GM18858 (cell line): Measurements from ENCODE around the gene C1orf74.
"Not testable (repeated sequence)": the region's sequence is repeated elsewhere in the genome, so short reads cannot be mapped to it uniquely, and the experiment has no call there.

ENCODE experiments used
- ATAC-seq: cut with Tn5 transposase; IDR thresholded peaks from one replicate; pipeline ENCODE4 v1.9.1; 2021; ENCODE audit not compliant: unreplicated experiment

Gene C1orf74

DNA sequence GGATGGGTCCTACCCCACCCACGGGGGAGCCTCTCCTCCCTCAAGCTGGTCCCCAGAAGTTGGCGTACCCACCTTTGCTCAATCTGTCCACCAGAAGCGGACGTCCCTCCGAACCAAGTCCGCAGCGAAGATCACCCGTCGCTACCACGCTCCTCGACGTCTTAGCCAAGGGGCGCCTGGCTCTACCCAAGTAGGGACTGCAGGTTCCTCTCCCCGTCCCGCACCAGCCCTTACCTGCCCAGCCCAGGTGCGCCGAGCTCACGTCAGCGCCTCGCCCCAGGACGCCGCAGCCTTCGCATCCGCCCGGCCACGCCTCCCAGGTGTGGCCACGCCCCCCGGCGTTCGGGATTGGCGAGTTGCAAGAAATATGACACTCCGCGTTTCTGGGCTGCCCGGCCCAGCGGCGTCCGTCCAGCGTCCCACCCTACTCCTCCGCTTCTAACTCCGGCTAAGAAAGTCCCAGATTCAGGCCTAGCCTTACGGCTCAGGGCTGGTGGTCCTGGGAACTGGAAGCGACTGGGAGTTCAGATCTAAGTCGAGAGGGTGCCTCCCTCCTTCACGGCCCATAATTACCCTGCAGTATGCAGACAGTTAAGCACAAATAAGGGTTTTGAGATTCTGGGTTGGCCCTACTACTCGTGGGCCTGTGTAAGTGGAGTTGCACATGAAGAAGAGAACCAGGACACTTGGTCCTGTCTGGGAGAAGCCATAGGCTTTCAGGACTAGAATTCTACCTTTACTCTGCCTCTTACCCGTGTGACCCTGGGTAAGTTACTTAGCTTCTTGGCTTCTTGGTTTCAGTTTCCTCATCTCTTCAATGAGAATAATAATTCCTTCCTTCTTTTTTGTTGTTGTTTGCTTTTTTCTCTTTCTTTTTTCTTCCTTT, 21.8 kb upstream of the C1orf74 start, which contains the start of gene IRF6:
Gene IRF6, minus strand, starts transcription at position 268 of the 886 bp plus-strand sequence. CDS start 4,729 bp downstream, outside the sequence.
- peak; percentile 80 for ATAC-seq

DNA sequence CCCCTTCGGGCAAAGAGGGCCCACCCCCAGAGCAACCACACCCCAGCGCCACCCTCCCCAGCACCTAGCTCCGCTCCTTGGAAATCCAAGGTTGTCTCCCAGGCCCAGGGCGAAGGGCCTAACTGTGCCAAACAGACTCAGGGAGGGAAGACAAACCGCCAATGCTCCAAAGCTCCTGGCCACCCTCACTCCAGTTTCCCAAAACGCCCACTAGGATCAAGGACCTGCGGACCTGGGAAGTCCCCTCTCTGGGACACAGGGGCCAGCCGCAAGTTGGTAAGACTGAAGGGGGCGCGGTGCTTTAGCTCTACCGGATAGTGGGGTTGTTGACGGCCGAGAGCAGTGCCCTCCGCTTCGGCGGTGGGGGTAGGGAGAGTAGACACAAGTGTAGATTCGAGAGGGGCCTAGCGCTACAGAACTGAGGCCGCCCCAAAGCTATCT, 21.0 kb upstream of the C1orf74 start:
- no peak for ATAC-seq

DNA sequence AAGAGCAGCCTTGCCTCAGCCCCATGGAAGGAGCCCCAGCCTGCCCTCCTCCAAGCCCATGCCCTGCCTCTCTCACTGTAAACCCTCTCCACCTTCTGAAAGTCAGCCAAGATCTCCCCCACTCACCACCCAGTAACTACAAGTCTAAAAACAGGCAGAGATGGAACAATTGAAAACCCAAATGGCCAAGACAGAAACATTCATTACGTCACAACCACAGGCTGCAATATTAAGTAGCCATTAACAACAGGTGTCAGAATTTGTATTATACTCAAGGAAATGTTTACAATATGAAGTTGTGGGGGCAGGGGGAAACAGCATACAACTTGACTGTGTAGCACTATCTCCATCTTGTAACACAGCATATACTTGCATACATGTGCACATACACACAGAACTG, 19.2 kb upstream of the C1orf74 start:
- no peak for ATAC-seq

DNA sequence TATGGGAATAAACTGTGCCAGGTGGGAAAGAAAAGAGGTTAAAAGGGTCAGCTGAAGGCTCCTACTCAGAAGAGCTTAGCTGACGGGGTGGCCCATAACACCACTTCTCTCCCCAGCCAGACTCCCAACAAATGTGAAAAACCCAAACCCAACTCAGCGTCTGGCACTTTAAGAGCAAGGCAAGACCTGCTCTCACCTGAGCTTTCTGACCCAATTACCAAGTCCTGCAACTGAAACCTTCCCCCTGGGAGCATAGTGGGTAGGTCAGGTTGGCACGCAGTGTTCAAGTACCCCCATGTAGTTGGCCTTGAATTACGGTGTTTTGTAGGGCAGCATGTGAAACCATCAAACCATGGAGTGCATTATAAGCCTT, 18.4 kb upstream of the C1orf74 start:
- ATAC-seq = no peak

DNA sequence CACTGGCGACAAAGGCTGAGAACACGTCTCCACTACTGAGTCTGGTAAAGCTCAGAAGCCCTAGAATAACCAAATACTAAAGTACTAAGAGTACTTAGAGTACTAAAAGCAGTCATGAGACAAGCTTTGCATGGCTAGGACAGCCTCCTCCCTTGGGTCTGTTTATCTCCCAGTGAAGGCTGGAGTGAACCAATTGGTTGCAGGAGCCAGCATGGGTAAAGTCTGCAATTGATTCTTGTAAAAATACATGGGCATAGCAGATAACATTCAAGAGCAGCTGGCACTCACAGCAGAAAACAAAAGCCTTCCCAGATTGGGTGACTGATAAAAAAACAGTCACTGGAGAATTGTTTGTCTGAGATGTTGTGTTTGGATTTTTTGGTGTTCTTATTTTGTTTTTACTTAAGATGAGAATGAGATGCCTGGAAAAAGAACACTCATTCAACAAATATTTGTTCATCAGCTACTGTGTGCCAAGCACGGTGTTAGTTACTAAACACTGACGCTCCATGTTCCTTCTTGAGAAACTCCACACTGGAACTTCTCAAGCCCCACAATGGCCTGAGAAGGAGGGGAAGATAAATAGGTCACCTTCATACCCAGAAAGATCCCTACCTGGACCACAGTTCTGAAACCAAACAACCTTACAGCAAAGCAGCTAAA, 17.9 kb upstream of the C1orf74 start:
- ATAC-seq = no peak

DNA sequence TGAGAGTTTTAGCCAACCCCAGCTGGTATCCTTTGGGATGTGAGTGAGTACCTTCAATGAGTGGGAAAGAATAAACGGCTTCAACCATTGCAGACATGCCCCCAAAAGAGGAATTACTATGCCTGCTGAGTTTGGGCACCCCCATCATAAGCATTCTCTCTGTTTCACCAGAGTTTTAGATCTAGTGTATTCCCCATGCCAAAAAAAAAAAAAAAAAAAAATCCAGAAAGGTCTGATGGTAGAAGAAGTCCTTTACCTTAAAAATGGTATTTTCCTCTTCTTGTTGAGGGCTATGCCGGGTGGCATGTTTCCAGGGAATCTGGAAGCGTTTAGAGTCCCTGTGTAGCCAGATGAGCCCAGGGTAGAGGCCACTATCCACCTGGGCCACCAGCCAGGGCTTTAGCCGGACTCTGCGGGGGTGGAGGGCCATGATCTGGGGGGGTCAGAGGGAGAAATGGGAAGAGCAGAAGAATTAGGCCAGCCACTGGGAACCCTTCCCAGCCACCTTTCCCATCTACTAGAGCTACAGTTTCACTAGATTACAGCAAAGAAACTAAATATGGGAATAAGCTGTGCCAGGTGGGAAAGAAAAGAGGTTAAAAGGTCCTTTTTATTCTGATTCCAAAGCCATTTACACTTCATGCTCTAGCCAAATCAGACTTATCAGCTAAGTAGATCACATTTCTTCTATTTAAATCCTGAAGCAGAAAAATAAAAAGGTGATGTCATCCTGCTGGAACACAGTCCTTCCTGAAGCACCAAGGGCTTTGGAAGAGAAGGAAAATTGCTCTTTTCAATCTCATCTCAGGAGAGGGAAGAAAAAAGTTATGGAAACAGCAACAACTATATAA, 16.9 kb upstream of the C1orf74 start:
- ATAC-seq = no peak

DNA sequence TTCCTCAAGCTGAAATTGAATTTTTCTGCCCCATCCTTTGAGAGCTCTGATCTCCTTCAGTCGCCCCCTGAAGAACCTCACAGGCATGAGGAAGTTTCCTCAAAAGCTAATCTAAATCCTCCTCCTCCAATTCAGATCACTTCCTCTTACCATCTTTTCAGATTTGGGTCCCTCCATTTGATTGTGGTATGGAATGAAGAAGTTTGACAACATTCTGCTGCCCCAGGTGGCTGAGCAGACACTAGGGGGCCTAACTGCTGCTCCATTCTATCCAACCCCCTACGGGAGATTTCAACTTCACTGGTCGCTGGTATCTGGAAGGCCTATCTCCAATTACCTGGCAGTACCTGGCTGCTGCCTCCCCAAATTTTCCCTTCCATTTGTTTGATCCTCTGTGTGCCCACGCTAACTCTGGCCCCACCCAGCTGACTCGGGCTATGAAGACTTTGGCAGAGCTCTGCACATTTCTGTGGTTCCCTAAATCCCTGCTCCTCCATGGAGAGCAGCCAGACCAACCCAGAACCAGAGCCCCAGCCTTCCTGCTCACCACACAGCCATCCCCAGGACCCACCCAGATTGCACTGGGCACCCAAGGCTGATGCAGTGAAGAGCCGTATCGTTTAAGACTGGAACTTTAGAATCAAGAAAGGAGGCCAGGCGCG, 13.8 kb upstream of the C1orf74 start:
- no peak for ATAC-seq

DNA sequence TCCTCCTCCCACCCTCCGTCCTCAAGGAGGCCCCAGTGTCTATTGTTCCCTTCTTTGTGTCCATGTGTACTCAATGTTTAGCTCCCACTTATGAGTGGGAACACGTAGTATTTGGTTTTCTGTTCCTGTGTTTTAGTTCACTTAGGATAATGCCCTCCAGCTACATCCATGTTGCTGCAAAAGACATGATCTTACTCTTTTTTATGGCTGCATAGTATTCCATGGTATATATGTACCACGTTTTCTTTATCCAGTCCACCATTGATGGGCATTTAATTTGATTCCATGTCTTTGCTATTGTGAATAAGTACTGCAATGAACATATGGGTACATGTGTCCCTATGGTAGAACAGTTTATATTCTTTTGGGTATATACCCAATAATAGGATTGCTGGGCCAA, 9.4 kb upstream of the C1orf74 start:
- ATAC-seq = not testable (repeated sequence)

DNA sequence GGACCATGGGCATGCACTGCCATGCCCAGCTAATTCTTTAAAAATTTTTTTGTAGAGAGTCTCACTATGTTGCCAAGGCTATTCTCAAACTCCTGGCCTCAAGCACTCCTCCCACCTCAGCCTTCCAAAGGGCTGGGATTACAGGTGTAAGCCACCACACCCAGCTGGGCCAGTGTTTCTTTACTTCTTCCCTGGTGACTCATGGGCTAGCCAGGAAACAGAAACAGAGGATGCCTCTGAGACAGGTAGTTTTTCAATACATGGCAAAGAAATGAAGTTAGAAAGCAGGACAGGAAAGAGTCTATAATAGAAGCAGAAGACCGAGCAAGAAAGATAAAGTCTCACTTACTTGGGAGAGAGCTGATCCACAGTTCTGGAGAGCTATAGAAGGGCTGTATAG, 7.6 kb upstream of the C1orf74 start:
- ATAC-seq = no peak

DNA sequence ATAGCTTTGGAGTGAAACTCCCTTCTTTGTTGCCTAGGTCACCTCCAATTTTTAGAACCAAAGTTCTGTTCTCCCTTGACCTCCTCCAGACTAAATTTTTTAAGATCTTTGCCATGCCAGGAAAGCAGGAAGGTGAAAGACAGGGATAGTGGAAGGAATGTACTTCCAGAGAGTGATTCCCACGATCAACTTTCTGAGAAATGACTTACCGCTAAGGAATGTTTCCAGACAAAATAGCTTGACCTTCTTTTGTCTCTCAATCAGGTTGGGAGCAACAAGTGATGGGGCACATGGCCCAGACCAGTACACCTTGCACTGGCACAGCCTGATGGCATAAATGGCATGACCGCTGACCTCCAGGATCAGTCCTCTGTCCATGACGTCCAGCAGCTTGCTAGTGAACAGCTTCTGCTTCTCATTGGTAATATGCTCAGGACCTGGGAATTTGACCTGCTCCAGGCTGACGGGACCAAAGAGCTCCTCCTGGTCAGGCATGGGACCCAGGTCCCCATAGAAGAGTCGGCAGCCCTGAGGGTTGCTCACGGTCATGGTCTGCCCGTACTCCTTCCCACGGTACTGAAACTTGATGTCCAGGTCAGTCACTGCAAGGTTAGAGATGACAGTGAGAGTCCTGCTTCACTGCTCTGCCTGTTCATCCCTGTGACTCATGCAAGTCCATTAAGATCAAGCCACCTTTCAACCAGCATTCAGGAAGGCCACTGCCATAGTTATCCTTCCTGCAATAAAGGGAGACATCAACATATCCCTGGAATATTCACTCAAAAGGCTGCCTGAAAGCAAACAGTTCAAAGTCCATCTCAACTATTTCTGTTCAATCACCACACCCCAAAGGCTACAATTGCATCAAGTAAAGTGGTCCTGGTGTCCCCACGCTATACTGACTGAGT, 6.2 kb upstream of the C1orf74 start:
- ATAC-seq = no peak

DNA sequence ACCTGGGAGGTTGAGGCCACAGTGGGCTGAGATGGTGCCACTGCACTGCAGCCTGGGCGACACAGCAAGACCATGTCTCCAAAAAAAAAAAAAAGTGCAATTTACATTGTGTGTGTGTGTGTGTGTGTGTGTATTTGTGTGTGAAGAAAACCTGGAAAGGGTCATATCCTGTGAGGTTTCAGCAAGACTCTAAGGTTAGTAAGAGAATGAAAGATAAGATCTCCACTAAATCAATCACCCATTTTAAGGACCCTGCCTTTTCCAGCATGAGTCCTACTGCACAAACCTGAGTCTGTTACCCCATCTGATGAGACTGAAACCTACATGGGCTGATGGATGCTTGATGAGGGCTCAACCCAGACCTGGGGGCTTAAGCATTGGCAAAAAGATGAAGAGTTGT, 4.9 kb upstream of the C1orf74 start:
- no peak for ATAC-seq

DNA sequence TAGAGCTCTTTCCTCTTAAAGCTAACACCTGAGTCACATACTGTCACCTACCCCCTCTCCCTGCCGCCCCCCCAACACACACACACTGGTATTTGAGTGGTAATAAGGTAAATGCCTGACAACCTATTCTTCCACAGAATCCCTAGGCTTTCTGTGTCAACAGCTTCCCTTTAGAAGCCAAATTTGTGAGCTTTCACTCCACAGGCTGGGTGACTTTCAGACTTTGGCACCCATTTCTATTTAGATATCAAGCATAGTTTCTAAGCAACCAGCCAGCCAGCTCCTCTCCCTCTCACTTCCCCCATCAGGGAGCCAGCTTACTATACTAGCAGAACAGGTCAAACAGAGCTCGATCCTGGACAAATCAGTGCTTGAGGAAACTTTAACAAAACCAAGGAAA, 3.2 kb upstream of the C1orf74 start:
- ATAC-seq = no peak

DNA sequence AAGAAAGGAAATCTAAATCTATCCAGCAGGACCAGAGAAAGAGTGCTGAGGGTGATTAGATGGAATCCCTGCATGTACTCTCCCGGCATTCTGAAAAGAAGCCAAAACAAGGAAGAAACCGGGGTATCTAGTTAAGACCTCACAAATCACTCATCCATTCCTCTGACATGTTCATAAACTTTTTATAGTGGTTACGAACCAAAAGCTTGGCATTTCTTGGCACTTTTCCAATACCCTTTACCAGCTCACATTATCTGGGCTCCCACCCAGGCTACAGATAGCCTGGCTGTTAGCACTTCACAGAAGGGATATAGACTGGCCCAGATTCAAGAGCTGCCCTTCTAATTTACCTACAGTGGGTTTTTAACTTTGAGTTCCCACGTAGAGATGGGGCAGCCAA, 1.8 kb upstream of the C1orf74 start:
- no peak for ATAC-seq

DNA sequence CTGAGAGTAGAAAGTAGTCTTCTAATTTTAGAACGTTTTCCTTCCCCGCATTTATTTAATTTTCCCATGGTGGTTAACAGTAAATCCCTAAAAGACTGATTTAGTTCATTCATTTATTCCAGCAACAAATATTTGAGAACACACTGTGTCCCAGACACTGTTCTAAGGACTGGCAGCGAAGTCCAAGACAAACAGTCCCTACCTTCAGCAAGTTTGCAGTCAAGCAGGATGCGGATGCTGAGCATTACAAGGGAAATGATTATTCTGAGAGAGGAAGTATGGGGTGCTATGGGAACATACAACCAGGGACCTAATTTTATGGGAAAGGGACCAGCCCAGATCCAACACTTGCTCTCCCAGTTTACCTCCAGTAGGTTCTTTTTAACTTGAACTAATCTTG, 1.2 kb upstream of the C1orf74 start:
- no peak for ATAC-seq

DNA sequence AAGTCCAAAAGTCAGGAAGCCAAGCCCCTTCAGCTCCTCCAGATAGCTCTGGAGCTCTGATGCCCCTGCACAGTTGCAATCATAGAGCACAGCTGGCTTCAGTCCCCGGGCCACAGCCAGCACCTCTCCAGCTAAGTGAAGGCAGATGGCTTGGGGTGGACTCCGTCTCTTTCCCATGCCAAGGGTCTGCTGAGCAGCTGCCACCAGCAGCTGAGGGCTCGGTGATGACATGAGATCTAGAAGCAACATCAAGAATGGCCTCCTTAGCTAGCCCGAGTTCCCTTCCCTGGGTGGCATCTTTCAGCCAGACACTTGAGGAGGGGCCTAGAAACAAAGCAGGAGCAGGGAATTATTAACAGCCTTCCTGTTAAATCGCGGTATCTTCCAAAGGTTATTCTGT, 973 bp downstream of the C1orf74 start:
- ATAC-seq = no peak

DNA sequence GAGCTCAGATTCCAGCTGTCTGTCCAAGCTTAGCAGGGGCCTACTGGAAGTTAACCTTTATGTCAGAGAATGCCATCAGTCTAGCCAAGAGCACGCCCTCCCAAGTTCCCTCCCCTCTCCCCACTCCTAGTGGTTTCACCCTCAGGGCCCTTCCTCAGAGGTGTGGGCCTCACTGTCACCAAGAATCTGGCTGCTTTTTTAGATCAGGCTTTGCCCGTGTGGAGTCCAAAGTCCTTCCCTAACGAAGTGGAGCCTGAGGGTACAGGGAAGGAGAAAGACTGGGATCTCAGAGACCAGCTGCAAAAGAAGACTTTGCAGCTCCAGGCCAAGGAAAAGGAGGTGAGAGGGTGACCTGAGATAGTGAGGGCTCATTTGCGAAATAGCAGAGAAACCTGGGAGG, 4.1 kb downstream of the C1orf74 start:
- no peak for ATAC-seq

DNA sequence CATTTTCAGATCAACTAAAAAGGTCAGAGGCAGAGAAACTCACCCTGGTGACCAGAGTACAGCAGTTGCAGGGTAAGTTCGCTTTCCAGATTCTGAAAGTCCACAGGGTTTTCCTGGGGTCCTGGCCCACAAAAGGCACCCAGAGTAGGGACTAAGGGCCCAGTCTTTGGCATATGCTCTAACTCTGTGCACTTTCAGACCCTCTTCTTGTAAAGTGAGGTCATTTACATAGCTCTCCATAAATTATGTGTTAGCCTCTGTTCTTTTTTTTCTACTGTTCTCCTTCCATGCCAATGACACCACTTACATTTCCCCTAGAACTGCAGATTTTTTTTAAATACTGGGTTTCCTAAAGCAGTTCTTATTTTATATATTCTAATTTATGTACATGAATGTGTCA, 6.3 kb downstream of the C1orf74 start:
- ATAC-seq = no peak

DNA sequence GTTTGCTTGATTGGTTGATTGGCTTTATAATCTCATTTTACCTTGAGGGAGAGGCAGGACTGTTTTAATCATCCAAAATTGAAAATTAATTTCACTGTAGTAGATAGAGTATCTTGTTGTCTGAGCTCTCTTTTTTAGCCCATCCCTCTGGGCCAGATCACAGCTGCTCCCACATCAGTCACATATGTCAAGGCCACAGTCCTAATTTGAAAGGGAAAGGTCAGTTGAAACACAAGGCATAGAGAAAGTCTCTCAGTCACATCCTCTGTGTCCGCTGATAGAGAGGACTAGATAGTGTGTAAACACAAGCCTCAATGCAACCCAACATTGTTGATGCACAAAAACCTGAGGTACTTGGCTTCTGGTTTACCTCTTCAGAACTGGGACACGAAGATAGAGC, 6.8 kb downstream of the C1orf74 start:
- ATAC-seq = no peak

DNA sequence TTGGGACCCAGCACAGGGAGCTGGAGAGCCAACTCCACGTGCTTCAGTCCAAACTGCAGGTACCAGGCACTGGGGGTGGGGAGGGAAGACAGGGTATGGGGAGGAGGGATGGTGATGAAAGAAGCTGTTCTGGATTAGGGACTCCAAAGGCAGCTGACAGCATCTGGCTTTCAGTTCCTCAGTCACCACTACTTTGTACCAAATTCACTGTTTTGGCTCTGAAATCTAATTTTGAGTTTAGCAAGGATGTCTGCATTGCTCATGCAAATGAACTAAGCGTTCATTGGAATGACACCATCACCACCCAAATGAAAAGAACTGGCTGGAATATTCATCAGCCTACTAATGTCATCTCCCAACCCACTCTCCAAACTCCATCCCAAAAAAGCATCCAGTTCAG, 8.7 kb downstream of the C1orf74 start:
- no peak for ATAC-seq

DNA sequence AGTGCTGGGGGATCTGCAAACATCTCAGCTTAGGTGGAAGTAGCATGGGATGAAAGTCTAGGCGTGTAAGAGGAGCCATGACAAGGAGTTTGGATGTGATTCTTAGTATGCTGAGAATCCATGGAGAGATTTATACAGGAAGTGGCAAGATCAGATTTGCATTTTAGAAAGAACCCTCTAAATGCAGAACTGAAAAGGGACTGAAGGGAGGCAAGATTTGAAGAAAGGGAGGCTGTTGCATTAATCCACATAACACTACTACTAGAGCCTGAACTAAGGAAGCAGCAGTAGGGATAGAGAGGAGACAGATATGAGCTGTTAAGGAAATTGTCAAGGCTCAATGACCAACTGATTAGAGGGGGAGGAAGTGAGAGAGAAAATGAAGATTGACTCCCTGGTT, 9.8 kb downstream of the C1orf74 start:
- peak; percentile 76 for ATAC-seq
